ENCODE measurements around the gene PLAGL1.
A peak's percentile ranks its signal among the peaks of the same experiment; 100 is the strongest.

PLAGL1 gene

DNA sequence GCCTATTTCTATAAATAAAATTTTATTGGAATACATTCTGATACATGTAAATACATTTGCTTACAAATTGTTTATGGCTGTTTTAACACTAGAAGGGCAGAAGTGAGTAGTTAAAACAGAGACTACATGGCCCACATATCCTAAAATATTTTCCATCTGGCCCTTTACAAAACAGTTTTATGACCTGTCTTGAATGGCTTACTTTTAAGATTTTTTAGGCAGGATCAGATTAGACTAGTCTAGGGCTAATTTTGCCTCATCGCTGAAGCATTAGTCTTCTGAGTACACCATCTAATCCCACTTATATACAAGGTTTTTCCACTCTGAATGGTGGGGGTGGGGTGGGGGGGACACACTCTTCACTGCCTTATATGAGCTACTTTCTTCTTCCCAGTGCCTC lies 27.1 kb downstream of the PLAGL1 start:
- no peak overlapping the region for H3K4me3 ChIP-seq (ENCODE audit: insufficient read depth, low read depth, low read length)
- no peaks in the 10 kb centered on the region for H3K27me3 ChIP-seq (ENCODE audit: control insufficient read depth, insufficient read depth, low read length, poor library complexity, severe bottlenecking)
- H3K4me1 ChIP-seq (ENCODE audit: control insufficient read depth, insufficient read depth, low read length): no peaks in the 10 kb centered on the region
- no peaks in the 10 kb centered on the region for H3K36me3 ChIP-seq (ENCODE audit: control insufficient read depth, insufficient read depth, low read length)
- H3K9me3 ChIP-seq (ENCODE audit: control insufficient read depth, low read length): no peaks in the 10 kb centered on the region
- no peak overlapping the region for H3K27ac ChIP-seq (ENCODE audit: insufficient read depth, low read depth, low read length, poor library complexity, severe bottlenecking)
- whole genome bisulfite sequencing, 2 experiments: 100% methylated on average over 1 of the region's 1 CpG; no CpG with 5 or more reads in 1 of the 2 experiments

GRCh38 chr6:143976806-143977349 lies 31.2 kb downstream of the PLAGL1 start:
- Histone ChIP-seq H3K9me3 (ENCODE audit: control insufficient read depth, low read length) (no peaks in the 10 kb centered on the region), H3K36me3 (ENCODE audit: control insufficient read depth, insufficient read depth, low read length) (no peaks in the 10 kb centered on the region)
- 100% methylated on average over 1 of the region's 3 CpGs; no CpG with 5 or more reads in 1 of the 2 experiments for WGBS, 2 experiments

GRCh38 chr6:143974089-143974488 lies 34.0 kb downstream of the PLAGL1 start:
- Histone ChIP-seq H3K27me3 (ENCODE audit: control insufficient read depth, insufficient read depth, low read length, poor library complexity, severe bottlenecking) (peaks cover 24% of the 10 kb centered on the region), H3K4me1 (ENCODE audit: control insufficient read depth, insufficient read depth, low read length) (peaks cover 44% of the 10 kb centered on the region), H3K4me3 (ENCODE audit: insufficient read depth, low read depth, low read length) (no peak overlapping the region), H3K36me3 (ENCODE audit: control insufficient read depth, insufficient read depth, low read length) (no peaks in the 10 kb centered on the region), H3K9me3 (ENCODE audit: control insufficient read depth, low read length) (no peaks in the 10 kb centered on the region), H3K27ac (ENCODE audit: insufficient read depth, low read depth, low read length, poor library complexity, severe bottlenecking) (no peak overlapping the region)
- 58 to 75% methylated on average over 6 to 8 of the region's 8 CpGs for WGBS, 2 experiments

More at GRCh38 chr6:143976806-143977349, 31.2 kb downstream of the PLAGL1 start:
- H3K27ac ChIP-seq (ENCODE audit: insufficient read depth, low read depth, low read length, poor library complexity, severe bottlenecking): no peak overlapping the region
- H3K4me3 ChIP-seq (ENCODE audit: insufficient read depth, low read depth, low read length): no peak overlapping the region
- H3K4me1 ChIP-seq (ENCODE audit: control insufficient read depth, insufficient read depth, low read length): peaks cover 18% of the 10 kb centered on the region
- H3K27me3 ChIP-seq (ENCODE audit: control insufficient read depth, insufficient read depth, low read length, poor library complexity, severe bottlenecking): peaks cover 4% of the 10 kb centered on the region

DNA sequence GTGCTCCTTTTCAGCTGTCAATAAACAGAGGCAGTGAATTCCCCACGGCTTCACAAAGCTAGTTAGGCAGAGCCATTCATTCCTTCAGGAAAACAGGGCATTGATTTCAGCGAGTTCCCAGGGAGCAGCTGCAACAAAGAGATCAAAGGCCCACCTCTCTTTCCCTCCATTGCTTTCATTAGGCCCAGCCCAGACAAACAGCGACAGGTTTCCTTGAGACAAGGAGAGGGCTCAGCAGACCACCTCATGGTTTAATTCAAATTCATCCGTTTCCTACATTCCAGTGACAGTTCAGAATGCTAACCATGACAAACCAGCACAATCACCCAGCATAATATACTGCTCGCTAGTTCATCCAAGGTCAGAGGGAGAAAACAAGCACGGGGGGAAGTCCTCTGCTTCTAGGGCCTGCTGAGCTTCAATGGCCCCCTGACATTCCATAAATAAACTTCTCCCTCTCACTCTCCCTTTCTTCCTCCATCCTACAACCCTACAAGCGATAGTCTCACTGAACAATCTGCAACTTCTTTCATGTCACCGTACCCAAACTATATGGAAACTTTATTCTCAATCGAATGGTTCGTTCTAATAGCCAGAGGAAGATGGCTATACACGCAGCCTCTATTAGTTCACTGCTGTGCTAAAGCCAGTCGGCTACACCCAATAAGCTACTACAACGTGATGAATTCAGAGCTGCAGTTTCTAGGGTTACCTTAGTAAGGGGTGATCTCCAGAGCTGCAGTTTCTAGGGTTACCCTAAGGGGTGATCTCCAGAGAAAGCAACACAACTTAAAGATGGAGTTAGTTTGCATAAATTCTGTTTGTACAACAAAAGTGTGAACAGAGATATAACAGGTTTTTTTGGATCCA lies 34.7 kb downstream of the PLAGL1 start:
- no peak overlapping the region for H3K4me3 ChIP-seq (ENCODE audit: insufficient read depth, low read depth, low read length)
- H3K36me3 ChIP-seq (ENCODE audit: control insufficient read depth, insufficient read depth, low read length): no peaks in the 10 kb centered on the region
- peaks cover 51% of the 10 kb centered on the region for H3K4me1 ChIP-seq (ENCODE audit: control insufficient read depth, insufficient read depth, low read length)
- H3K27me3 ChIP-seq (ENCODE audit: control insufficient read depth, insufficient read depth, low read length, poor library complexity, severe bottlenecking): peaks cover 24% of the 10 kb centered on the region
- WGBS, 2 experiments: 1 to 3% methylated on average over 13 of the region's 13 CpGs
- no peaks in the 10 kb centered on the region for H3K9me3 ChIP-seq (ENCODE audit: control insufficient read depth, low read length)
- H3K27ac ChIP-seq (ENCODE audit: insufficient read depth, low read depth, low read length, poor library complexity, severe bottlenecking): peak overlapping the region; percentile 80

GRCh38 chr6:143971482-143972205 lies 36.4 kb downstream of the PLAGL1 start:
- 15% methylated on average over 3 to 4 of the region's 4 CpGs for WGBS, 2 experiments
- Histone ChIP-seq H3K27me3 (ENCODE audit: control insufficient read depth, insufficient read depth, low read length, poor library complexity, severe bottlenecking) (peaks cover 39% of the 10 kb centered on the region), H3K4me1 (ENCODE audit: control insufficient read depth, insufficient read depth, low read length) (peaks cover 55% of the 10 kb centered on the region), H3K9me3 (ENCODE audit: control insufficient read depth, low read length) (no peaks in the 10 kb centered on the region), H3K4me3 (ENCODE audit: insufficient read depth, low read depth, low read length) (no peak overlapping the region), H3K27ac (ENCODE audit: insufficient read depth, low read depth, low read length, poor library complexity, severe bottlenecking) (no peak overlapping the region), H3K36me3 (ENCODE audit: control insufficient read depth, insufficient read depth, low read length) (no peaks in the 10 kb centered on the region)

- Histone ChIP-seq H3K9me3 (ENCODE audit: control insufficient read depth, low read length) (no peaks in the 10 kb centered on the region), H3K4me1 (ENCODE audit: control insufficient read depth, insufficient read depth, low read length) (peaks cover 62% of the 10 kb centered on the region), H3K4me3 (ENCODE audit: insufficient read depth, low read depth, low read length) (no peak overlapping the region), H3K36me3 (ENCODE audit: control insufficient read depth, insufficient read depth, low read length) (no peaks in the 10 kb centered on the region), H3K27me3 (ENCODE audit: control insufficient read depth, insufficient read depth, low read length, poor library complexity, severe bottlenecking) (peaks cover 49% of the 10 kb centered on the region), H3K27ac (ENCODE audit: insufficient read depth, low read depth, low read length, poor library complexity, severe bottlenecking) (no peak overlapping the region)
- WGBS, 2 experiments: 74 to 76% methylated on average over 4 to 6 of the region's 6 CpGs
These were observed 37.4 kb downstream of the PLAGL1 start for GRCh38 chr6:143970456-143971218.

GRCh38 chr6:143969077-143969476 lies 39.0 kb downstream of the PLAGL1 start:
- Histone ChIP-seq H3K4me1 (ENCODE audit: control insufficient read depth, insufficient read depth, low read length) (peaks cover 71% of the 10 kb centered on the region), H3K27me3 (ENCODE audit: control insufficient read depth, insufficient read depth, low read length, poor library complexity, severe bottlenecking) (peaks cover 57% of the 10 kb centered on the region)

DNA sequence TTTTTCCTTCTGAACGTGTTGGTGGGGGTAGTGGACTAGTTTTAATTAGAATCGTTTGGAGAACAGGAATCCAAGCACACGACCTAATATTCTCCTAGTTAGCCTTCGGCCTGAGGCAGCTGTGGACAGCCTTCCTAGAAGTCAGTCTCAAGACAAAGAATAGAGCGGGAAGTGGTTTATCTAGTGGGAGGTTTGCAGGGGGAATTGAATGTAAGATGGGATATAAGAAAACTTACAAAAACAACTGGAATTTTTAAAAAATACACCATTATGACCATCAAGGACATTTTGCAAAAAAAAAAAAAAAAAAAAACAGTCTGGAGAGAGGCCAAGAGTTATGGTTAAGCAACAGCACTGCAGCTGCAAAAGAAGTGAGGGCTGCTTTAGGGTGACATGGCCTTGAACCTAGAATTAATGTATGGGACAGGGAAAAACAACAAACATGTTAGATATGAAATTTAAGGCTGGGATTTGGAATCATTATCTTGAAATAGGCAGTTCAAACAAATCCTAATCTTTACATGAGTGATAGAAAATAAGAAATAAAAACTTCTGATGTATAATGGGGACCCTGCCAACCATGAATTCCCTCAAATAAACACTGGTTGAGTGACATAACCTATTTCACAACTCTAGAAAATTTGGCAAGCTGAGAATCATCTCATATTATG lies 40.2 kb downstream of the PLAGL1 start:
- WGBS, 2 experiments: 26 to 53% methylated on average over 2 to 5 of the region's 5 CpGs
- Histone ChIP-seq H3K27ac (ENCODE audit: insufficient read depth, low read depth, low read length, poor library complexity, severe bottlenecking) (no peak overlapping the region), H3K9me3 (ENCODE audit: control insufficient read depth, low read length) (no peaks in the 10 kb centered on the region), H3K4me1 (ENCODE audit: control insufficient read depth, insufficient read depth, low read length) (peaks cover 75% of the 10 kb centered on the region), H3K27me3 (ENCODE audit: control insufficient read depth, insufficient read depth, low read length, poor library complexity, severe bottlenecking) (peaks cover 62% of the 10 kb centered on the region), H3K4me3 (ENCODE audit: insufficient read depth, low read depth, low read length) (no peak overlapping the region), H3K36me3 (ENCODE audit: control insufficient read depth, insufficient read depth, low read length) (no peaks in the 10 kb centered on the region)

More at GRCh38 chr6:143969077-143969476, 39.0 kb downstream of the PLAGL1 start:
- 12% methylated on average over 1 of the region's 2 CpGs; no CpG with 5 or more reads in 1 of the 2 experiments for WGBS, 2 experiments
- Histone ChIP-seq H3K9me3 (ENCODE audit: control insufficient read depth, low read length) (no peaks in the 10 kb centered on the region), H3K36me3 (ENCODE audit: control insufficient read depth, insufficient read depth, low read length) (no peaks in the 10 kb centered on the region), H3K27ac (ENCODE audit: insufficient read depth, low read depth, low read length, poor library complexity, severe bottlenecking) (no peak overlapping the region), H3K4me3 (ENCODE audit: insufficient read depth, low read depth, low read length) (no peak overlapping the region)

DNA sequence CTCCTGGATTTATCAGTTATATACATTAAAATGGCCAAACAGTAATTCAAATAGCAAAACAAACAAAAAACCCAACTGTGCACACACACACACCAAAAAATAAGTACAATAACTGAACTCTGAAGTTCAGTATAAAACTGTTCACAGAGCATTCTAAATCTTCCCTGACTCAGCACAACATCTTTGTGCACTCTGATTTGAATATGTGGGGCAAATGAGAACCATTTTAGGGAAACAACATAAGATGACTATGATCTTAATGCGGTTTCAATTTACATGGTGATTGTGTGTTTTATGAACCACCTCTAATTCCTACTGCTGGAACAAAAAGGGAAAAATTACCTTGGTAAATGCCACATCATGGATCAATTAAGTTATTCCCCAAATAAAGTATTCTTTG lies 41.7 kb downstream of the PLAGL1 start:
- peaks cover 55% of the 10 kb centered on the region for H3K27me3 ChIP-seq (ENCODE audit: control insufficient read depth, insufficient read depth, low read length, poor library complexity, severe bottlenecking)
- H3K4me3 ChIP-seq (ENCODE audit: insufficient read depth, low read depth, low read length): no peak overlapping the region
- WGBS, 2 experiments: 79% methylated on average over 1 of the region's 1 CpG; no CpG with 5 or more reads in 1 of the 2 experiments
- peaks cover 74% of the 10 kb centered on the region for H3K4me1 ChIP-seq (ENCODE audit: control insufficient read depth, insufficient read depth, low read length)
- no peaks in the 10 kb centered on the region for H3K9me3 ChIP-seq (ENCODE audit: control insufficient read depth, low read length)
- no peak overlapping the region for H3K27ac ChIP-seq (ENCODE audit: insufficient read depth, low read depth, low read length, poor library complexity, severe bottlenecking)
- H3K36me3 ChIP-seq (ENCODE audit: control insufficient read depth, insufficient read depth, low read length): no peaks in the 10 kb centered on the region

Data from ectodermal cell (in vitro differentiated cells).